ENCODE data around the gene FHIP1B.

- TF ChIP-seq POLR2A (IDR thresholded peaks at IDR 0.05), result no peak
- no peak for TF ChIP-seq CTCF (IDR thresholded peaks at IDR 0.05)
These were observed 10.0 kb downstream of the FHIP1B start for GRCh38 chr11:6224421-6224820.
